ENCODE data around the gene CD22.

- TF ChIP-seq CTCF (CRISPR knock-in tag; IDR thresholded peaks at IDR 0.05) (no peak), CSRNP2 (CRISPR knock-in tag; conservative IDR thresholded peaks at IDR 0.05; ENCODE audit: low read depth) (no peak), ZNF446 (CRISPR knock-in tag; IDR thresholded peaks at IDR 0.05) (no peak), ARNTL (CRISPR knock-in tag; IDR thresholded peaks at IDR 0.05) (no peak), ARNT (IDR thresholded peaks at IDR 0.05) (no peak), FOXK2 (IDR thresholded peaks at IDR 0.05) (no peak), EED (CRISPR knock-in tag; IDR thresholded peaks at IDR 0.05) (no peak), ZNF354B (CRISPR knock-in tag; IDR thresholded peaks at IDR 0.05) (no peak), ZNF883 (CRISPR knock-in tag; IDR thresholded peaks at IDR 0.05; ENCODE audit: not compliant biosample characterization) (peak; percentile 4), REST (IDR thresholded peaks at IDR 0.05; ENCODE audit: borderline replicate concordance in 1 of 2, low read depth in 1 of 2, low read length in 2 of 2) (no peak), KDM5B (CRISPR knock-in tag; IDR thresholded peaks at IDR 0.05; ENCODE audit: borderline replicate concordance) (no peak), JUND (CRISPR knock-in tag; IDR thresholded peaks at IDR 0.05) (no peak), HOXA5 (CRISPR knock-in tag; IDR thresholded peaks at IDR 0.05) (no peak)
Measured at GRCh38 chr19:35351411-35352176, 22.6 kb downstream of the CD22 start.

Measured in HepG2 (cell line).